ENCODE data around the gene PSIP1. TPM values are rescaled to one million over a fixed set of nuclear protein-coding genes. Genes with fewer than 3 reads are reported as not detected.
"Not testable (repeated sequence)": the region's sequence is repeated elsewhere in the genome, so short reads cannot be mapped to it uniquely, and the experiment has no call there.

PSIP1 gene
- total RNA-seq, 1 donor from 2014 or later, result 82.3 TPM

GRCh38 chr9:15461056-15461455, 49.7 kb downstream of the PSIP1 start:
- no peak for TF ChIP-seq CTCF (IDR thresholded peaks at IDR 0.05; ENCODE audit: unreplicated experiment)
- Mint-ChIP-seq H3K27me3 (no peaks in the 10 kb centered on the region), H3K36me3 (ENCODE audit: insufficient read depth) (peaks cover 20% of the 10 kb centered on the region), H3K27ac (peak overlapping the region; percentile 62), H3K4me3 (ENCODE audit: low read depth) (no peak overlapping the region), H3K9me3 (ENCODE audit: low read depth) (no peaks in the 10 kb centered on the region), H3K4me1 (ENCODE audit: low read depth) (no peaks in the 10 kb centered on the region)
- no peak for DNase-seq (ENCODE audit: low spot score, unreplicated experiment)

GRCh38 chr9:15453956-15454355, 56.8 kb downstream of the PSIP1 start:
- Mint-ChIP-seq H3K36me3 (ENCODE audit: insufficient read depth) (peaks cover 30% of the 10 kb centered on the region), H3K4me1 (ENCODE audit: low read depth) (no peaks in the 10 kb centered on the region), H3K9me3 (ENCODE audit: low read depth) (no peaks in the 10 kb centered on the region), H3K4me3 (ENCODE audit: low read depth) (no peak overlapping the region), H3K27me3 (no peaks in the 10 kb centered on the region), H3K27ac (no peak overlapping the region)
- TF ChIP-seq CTCF (IDR thresholded peaks at IDR 0.05; ENCODE audit: unreplicated experiment), result no peak
- no peak for DNase-seq (ENCODE audit: low spot score, unreplicated experiment)

- H3K4me3 Mint-ChIP-seq (ENCODE audit: low read depth), result no peak overlapping the region
- H3K36me3 Mint-ChIP-seq (ENCODE audit: insufficient read depth), result peaks cover 66% of the 10 kb centered on the region
- H3K9me3 Mint-ChIP-seq (ENCODE audit: low read depth), result peaks cover 12% of the 10 kb centered on the region
- no peaks in the 10 kb centered on the region for H3K27me3 Mint-ChIP-seq
- peak overlapping the region; percentile 41 for H3K27ac Mint-ChIP-seq
- peaks cover 4% of the 10 kb centered on the region for H3K4me1 Mint-ChIP-seq (ENCODE audit: low read depth)
- no peak for DNase-seq (ENCODE audit: low spot score, unreplicated experiment)
- TF ChIP-seq CTCF (IDR thresholded peaks at IDR 0.05; ENCODE audit: unreplicated experiment), result no peak
Measured at GRCh38 chr9:15444141-15444540, 66.6 kb downstream of the PSIP1 start.

GRCh38 chr9:15442264-15442663, 68.5 kb downstream of the PSIP1 start:
- Mint-ChIP-seq H3K36me3 (ENCODE audit: insufficient read depth) (peaks cover 74% of the 10 kb centered on the region), H3K27ac (peak overlapping the region; percentile 76), H3K9me3 (ENCODE audit: low read depth) (peaks cover 18% of the 10 kb centered on the region)
- DNase-seq (ENCODE audit: low spot score, unreplicated experiment); H3K4me3 Mint-ChIP-seq (ENCODE audit: low read depth); H3K27me3 Mint-ChIP-seq; H3K4me1 Mint-ChIP-seq (ENCODE audit: low read depth): not testable (repeated sequence)

GRCh38 chr9:15441841-15442240, 68.9 kb downstream of the PSIP1 start:
- Mint-ChIP-seq H3K36me3 (ENCODE audit: insufficient read depth) (peaks cover 76% of the 10 kb centered on the region), H3K9me3 (ENCODE audit: low read depth) (peaks cover 18% of the 10 kb centered on the region)
- H3K27ac Mint-ChIP-seq; H3K27me3 Mint-ChIP-seq; H3K4me1 Mint-ChIP-seq (ENCODE audit: low read depth); H3K4me3 Mint-ChIP-seq (ENCODE audit: low read depth); DNase-seq (ENCODE audit: low spot score, unreplicated experiment): not testable (repeated sequence)

GRCh38 chr9:15438891-15439290, 71.9 kb downstream of the PSIP1 start:
- H3K36me3 Mint-ChIP-seq (ENCODE audit: insufficient read depth), result peaks cover 78% of the 10 kb centered on the region
- no peak for TF ChIP-seq CTCF (IDR thresholded peaks at IDR 0.05; ENCODE audit: unreplicated experiment)
- H3K27me3 Mint-ChIP-seq, result no peaks in the 10 kb centered on the region
- no peak overlapping the region for H3K27ac Mint-ChIP-seq
- no peak overlapping the region for H3K4me3 Mint-ChIP-seq (ENCODE audit: low read depth)
- H3K9me3 Mint-ChIP-seq (ENCODE audit: low read depth), result peaks cover 21% of the 10 kb centered on the region
- DNase-seq (ENCODE audit: low spot score, unreplicated experiment), result no peak
- peaks cover 4% of the 10 kb centered on the region for H3K4me1 Mint-ChIP-seq (ENCODE audit: low read depth)

Data from progenitor cell of endocrine pancreas (in vitro differentiated cells).